Measurements from ENCODE around the gene MDP1.

The MDP1 gene

DNA sequence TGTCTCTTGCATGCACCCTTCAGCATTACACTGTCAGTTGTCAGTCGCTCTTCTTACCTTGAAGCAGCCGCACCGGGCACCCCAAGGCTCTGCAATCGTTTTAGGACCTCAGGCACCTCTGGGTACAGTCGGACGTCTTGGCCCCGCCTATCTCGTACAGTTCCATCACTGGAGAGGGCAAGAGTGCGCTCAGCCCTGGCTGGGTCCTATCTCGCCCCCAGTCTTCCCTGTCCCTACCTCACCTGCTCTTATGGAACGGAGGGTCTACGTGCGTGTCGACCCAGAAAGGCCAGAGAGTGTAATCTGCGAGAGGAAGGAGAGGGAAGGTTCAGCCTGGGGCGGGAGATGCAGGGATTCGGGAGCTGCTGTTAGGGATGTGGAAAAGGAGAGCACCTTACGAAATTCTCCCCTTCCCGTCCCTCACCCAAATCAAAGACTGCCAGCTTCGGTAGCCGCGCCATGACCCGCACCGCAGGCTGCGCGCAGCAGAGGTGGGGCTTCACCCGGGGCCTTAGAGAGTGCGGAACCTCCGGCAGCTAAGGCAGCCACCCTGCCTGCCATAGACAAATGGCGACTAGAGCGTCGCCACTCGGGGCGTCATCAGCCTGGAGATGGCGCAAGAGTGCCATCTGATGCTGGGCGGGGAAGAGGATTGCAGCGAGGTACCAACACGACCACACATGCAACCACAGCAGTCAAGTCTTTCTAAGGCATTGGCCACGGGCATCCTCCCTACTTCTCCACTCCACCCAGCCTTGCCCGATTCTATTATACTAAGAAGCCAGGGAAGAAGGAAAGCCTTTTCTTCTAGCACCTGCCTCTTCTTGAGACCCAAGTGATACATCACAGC lies at the start of gene MDP1:
TSS of gene MDP1 (minus strand) at position 572 of the 850 bp plus-strand sequence. CDS start at position 461, 111 bp downstream.
- peak within 1 kb of the TSS; percentile 49 for H3K4me3 ChIP-seq (ENCODE audit: low read depth, low read length)
- TF ChIP-seq CTCF (IDR thresholded peaks at IDR 0.05; ENCODE audit: borderline replicate concordance, insufficient read depth, low read depth, low read length), result peak; percentile 87

DNA sequence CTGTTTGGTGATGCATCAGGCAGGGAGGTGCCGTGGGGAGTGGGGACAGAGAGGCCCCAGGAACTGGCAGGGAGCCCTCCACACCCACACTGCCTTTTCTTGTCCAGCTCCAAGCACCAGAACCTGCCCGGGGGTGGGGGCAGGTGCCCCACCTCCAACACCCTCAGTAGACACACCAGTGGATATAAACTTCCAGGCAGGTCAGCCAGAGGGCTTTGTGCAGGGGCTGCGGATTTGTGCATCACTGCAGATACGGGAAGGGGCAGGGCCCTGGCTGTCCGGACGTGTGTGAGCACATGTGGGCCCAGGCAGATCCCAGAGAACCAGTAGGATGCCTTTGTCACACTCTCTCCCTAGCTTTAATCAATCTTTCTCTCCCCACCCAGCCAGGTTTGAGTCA lies 48.4 kb upstream of the MDP1 start:
- TF ChIP-seq CTCF (IDR thresholded peaks at IDR 0.05; ENCODE audit: borderline replicate concordance, insufficient read depth, low read depth, low read length), result no peak
- no peak overlapping the region for H3K4me3 ChIP-seq (ENCODE audit: low read depth, low read length)

DNA sequence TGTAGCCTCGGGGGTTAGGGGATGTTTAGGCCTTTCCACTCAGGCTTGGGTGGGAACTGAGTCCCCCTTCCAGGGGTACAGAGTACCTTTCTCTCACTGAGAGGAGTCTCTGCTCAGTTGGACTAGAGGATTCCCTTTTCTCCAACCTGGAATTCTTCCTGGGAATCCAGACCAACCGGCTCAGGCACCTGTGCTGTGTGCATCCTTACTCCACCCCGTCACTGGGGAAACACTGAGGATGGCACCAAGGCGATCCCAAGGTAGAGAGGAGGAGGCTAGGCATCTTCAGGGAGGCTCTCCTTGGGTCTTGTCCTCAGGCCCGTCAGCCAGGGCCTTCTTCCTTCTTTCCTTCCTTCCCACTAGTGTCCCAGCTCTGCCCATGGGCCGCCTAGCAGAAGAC lies 48.0 kb upstream of the MDP1 start:
- TF ChIP-seq CTCF (IDR thresholded peaks at IDR 0.05; ENCODE audit: borderline replicate concordance, insufficient read depth, low read depth, low read length), result no peak
- H3K4me3 ChIP-seq (ENCODE audit: low read depth, low read length), result no peak overlapping the region

DNA sequence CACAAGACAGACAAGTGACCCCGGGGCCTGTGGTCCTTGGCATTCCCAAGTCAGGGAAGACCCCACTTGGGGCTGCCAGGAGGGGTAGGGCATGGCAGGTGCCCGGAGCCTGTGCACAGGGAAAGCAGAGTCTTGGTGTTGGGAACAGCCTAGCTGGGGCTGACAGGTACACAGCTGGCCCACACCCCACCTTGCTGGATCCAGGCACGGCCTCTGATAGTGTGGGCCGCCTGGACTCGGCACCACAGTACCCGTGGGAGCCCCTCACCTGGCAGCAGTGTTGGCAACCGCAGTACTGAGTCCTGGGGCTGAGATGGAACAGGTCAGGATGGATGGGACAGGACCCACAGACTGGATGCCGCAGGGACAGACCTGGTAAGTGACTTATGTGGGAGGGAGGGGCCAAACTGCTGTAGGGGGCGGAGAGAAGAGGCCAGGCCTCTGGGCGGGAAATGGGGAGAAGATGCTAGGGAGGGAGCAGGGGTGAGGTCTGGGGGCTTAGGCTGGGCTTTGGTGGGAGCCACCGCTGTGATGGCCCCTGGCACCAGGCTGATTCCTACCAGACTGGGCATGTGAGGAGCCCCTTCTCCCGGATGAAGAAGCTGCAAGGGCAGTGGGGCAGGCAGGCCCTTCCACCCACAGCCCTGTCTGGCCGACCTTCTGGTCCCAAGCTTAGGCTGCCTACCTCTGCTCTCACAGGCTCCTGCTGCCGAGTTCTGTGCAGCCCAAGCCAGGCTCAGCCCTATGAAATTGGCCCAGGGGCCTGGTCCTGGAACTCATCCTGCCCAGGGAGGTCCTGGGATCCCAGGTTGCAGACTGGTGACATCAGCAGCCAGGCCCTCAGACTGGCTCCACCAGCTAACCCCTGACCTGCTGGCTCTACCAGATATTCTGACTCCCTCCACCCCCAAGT lies 47.2 kb upstream of the MDP1 start, which contains the start of gene TGM1:
TSS of gene TGM1 (minus strand) at position 357 of the 913 bp plus-strand sequence. CDS start 825 bp downstream, outside the sequence.
- H3K4me3 ChIP-seq (ENCODE audit: low read depth, low read length), result no peak within 1 kb of the TSS
- no peak for TF ChIP-seq CTCF (IDR thresholded peaks at IDR 0.05; ENCODE audit: borderline replicate concordance, insufficient read depth, low read depth, low read length)

GRCh38 chr14:24261969-24262327 lies 46.1 kb upstream of the MDP1 start:
- H3K4me3 ChIP-seq (ENCODE audit: low read depth, low read length), result no peak overlapping the region
- TF ChIP-seq CTCF (IDR thresholded peaks at IDR 0.05; ENCODE audit: borderline replicate concordance, insufficient read depth, low read depth, low read length), result no peak

GRCh38 chr14:24261256-24261968 lies 45.5 kb upstream of the MDP1 start:
- H3K4me3 ChIP-seq (ENCODE audit: low read depth, low read length), result no peak overlapping the region
- TF ChIP-seq CTCF (IDR thresholded peaks at IDR 0.05; ENCODE audit: borderline replicate concordance, insufficient read depth, low read depth, low read length), result no peak
